ENCODE results near the gene ZNF280D. TPM values are rescaled to one million over a fixed set of nuclear protein-coding genes. Genes with fewer than 3 reads are reported as not detected.

ZNF280D gene
- total RNA-seq, 1 experiment from 2014 or later = 28.7 TPM

DNA sequence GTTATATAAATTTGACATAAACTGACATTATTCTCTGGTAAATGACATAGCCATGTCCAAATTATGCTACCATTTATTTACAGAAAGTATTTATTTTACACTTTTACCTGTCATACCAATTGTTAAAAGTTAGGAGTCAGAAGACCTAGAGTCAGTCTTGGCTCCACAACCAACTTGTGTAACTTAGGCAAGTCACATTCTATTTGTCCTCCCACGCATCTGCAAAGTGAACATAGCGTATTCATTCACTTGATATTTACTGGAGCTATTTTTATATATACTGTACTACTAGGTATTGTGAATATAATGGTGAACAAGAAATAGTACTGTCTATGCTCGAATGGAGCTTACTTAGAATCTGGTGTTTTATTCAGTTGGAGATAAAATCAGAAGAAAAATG is 78.7 kb downstream of the ZNF280D start:
- Histone ChIP-seq H3K9me3 (no peaks in the 10 kb centered on the region), H3K4me1 (no peaks in the 10 kb centered on the region), H3K36me3 (ENCODE audit: control insufficient read depth, insufficient read depth, low read length) (no peaks in the 10 kb centered on the region), H3K27me3 (replicated peaks; ENCODE audit: control insufficient read depth, insufficient read depth, low read length) (no peaks in the 10 kb centered on the region), H3K4me3 (ENCODE audit: low read depth, low read length) (no peak overlapping the region)
- no peak for DNase-seq
- Mint-ChIP-seq H3K27me3 (ENCODE audit: insufficient read depth, unreplicated experiment) (no peaks in the 10 kb centered on the region), H3K4me3 (ENCODE audit: unreplicated experiment) (no peak overlapping the region), H3K27ac (ENCODE audit: unreplicated experiment) (no peak overlapping the region), H3K9me3 (ENCODE audit: unreplicated experiment) (no peaks in the 10 kb centered on the region), H3K4me1 (ENCODE audit: low read depth, unreplicated experiment) (no peaks in the 10 kb centered on the region), H3K36me3 (ENCODE audit: insufficient read depth, unreplicated experiment) (no peaks in the 10 kb centered on the region)
- ChIA-PET POLR2A (no interaction called here), CTCF (no interaction called here)
- intact Hi-C loops (cut with micrococcal nuclease; ENCODE audit: unreplicated experiment) = no loop called here
- BruUV-seq (replicated peaks) = no TSS peak
- no peak for TF ChIP-seq CTCF (IDR thresholded peaks at IDR 0.05; ENCODE audit: insufficient read depth in 1 of 2, low read depth in 1 of 2, low read length in 1 of 2, severe bottlenecking in 1 of 2, unreplicated experiment in 1 of 2)

GRCh38 chr15:56654216-56654615 is 79.1 kb downstream of the ZNF280D start:
- Histone ChIP-seq H3K4me1 (no peaks in the 10 kb centered on the region), H3K9me3 (no peaks in the 10 kb centered on the region), H3K4me3 (ENCODE audit: low read depth, low read length) (no peak overlapping the region), H3K36me3 (ENCODE audit: control insufficient read depth, insufficient read depth, low read length) (no peaks in the 10 kb centered on the region), H3K27me3 (replicated peaks; ENCODE audit: control insufficient read depth, insufficient read depth, low read length) (no peaks in the 10 kb centered on the region)
- intact Hi-C loops (cut with micrococcal nuclease; ENCODE audit: unreplicated experiment) = no loop called here
- POLR2A ChIA-PET = interaction anchor here (0.7 kb wide), 1 partner anchor 189 kb away, joined by 3 read pairs; the partner anchor contains the start of gene MNS1
- Mint-ChIP-seq H3K9me3 (ENCODE audit: unreplicated experiment) (no peaks in the 10 kb centered on the region), H3K4me3 (ENCODE audit: unreplicated experiment) (no peak overlapping the region), H3K36me3 (ENCODE audit: insufficient read depth, unreplicated experiment) (no peaks in the 10 kb centered on the region), H3K4me1 (ENCODE audit: low read depth, unreplicated experiment) (no peaks in the 10 kb centered on the region), H3K27ac (ENCODE audit: unreplicated experiment) (no peak overlapping the region), H3K27me3 (ENCODE audit: insufficient read depth, unreplicated experiment) (no peaks in the 10 kb centered on the region)
- no peak for TF ChIP-seq CTCF (IDR thresholded peaks at IDR 0.05; ENCODE audit: insufficient read depth in 1 of 2, low read depth in 1 of 2, low read length in 1 of 2, severe bottlenecking in 1 of 2, unreplicated experiment in 1 of 2)
- CTCF ChIA-PET = no interaction called here
- DNase-seq = no peak
- BruUV-seq (replicated peaks) = no TSS peak

DNA sequence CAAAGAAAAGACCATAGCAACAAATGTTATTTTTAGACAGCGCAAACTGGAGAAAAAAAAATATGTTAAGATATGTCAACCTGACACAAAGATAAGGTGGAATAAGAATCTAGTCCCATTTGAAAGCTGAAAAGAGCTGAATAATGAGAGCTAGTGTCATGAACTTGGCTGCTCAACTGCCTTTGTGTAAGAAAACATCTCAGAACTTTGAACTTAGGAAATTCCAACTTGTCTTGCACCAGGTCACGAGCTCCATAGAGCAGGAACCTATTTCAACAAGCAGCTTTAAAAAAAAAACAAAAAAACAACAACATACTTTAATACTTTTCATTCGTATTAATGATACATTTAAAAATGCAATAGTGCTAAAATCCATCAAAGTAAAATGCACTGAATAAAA is 79.5 kb downstream of the ZNF280D start:
- intact Hi-C loops (cut with micrococcal nuclease; ENCODE audit: unreplicated experiment) = no loop called here
- Histone ChIP-seq H3K4me3 (ENCODE audit: low read depth, low read length) (no peak overlapping the region), H3K36me3 (ENCODE audit: control insufficient read depth, insufficient read depth, low read length) (no peaks in the 10 kb centered on the region), H3K4me1 (no peaks in the 10 kb centered on the region), H3K27me3 (replicated peaks; ENCODE audit: control insufficient read depth, insufficient read depth, low read length) (no peaks in the 10 kb centered on the region), H3K9me3 (no peaks in the 10 kb centered on the region)
- Mint-ChIP-seq H3K4me1 (ENCODE audit: low read depth, unreplicated experiment) (no peaks in the 10 kb centered on the region), H3K27me3 (ENCODE audit: insufficient read depth, unreplicated experiment) (no peaks in the 10 kb centered on the region), H3K9me3 (ENCODE audit: unreplicated experiment) (no peaks in the 10 kb centered on the region), H3K4me3 (ENCODE audit: unreplicated experiment) (no peak overlapping the region), H3K36me3 (ENCODE audit: insufficient read depth, unreplicated experiment) (no peaks in the 10 kb centered on the region), H3K27ac (ENCODE audit: unreplicated experiment) (no peak overlapping the region)
- BruUV-seq (replicated peaks) = no TSS peak
- no peak for DNase-seq
- CTCF ChIA-PET = no interaction called here
- POLR2A ChIA-PET = interaction anchor here (0.7 kb wide), 1 partner anchor 189 kb away, joined by 3 read pairs; the partner anchor contains the start of gene MNS1
- no peak for TF ChIP-seq CTCF (IDR thresholded peaks at IDR 0.05; ENCODE audit: insufficient read depth in 1 of 2, low read depth in 1 of 2, low read length in 1 of 2, severe bottlenecking in 1 of 2, unreplicated experiment in 1 of 2)

Measured in Caco-2 (cell line).